ENCODE results near the gene LDB3.

Gene LDB3

DNA sequence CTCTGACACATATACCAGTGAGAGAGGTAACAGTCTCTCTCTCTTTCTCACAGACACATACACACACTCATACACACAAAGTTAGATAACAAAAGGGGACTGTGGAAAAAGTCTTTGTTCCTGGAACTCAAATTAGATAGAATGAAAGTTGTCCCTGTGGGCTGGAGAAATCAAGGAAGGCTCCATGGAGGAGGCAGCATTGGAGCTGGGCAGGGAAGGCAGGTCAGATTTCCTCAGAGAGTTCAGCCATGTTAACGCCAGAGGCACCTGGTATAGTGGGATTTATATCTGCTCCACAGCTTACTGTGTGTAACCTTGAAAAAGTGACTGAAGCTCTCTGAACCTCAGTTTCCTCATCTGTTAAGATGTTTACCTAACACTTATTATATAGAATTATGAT, 38.7 kb downstream of the LDB3 start:
- DNase-seq: no peak

DNA sequence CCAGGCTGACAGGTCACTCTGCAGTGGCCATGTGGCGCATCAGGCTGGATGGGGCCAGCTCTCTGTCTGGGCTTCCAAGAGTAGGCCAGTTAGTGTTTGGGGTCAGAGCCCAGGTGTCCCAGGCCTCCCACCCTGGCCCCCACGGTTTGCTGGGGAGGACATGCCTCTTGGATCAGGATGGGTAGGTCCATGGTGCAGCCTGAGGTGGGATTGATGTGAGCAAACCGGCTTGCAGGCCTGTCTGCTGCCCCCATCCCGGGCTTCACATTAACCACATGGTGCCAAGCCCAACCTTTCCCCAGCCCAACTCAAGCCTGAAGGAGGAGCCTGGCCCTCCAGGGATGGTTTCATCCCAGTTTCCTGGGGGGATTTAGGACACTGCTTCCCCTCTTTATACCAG, 39.2 kb downstream of the LDB3 start:
- no peak for DNase-seq

DNA sequence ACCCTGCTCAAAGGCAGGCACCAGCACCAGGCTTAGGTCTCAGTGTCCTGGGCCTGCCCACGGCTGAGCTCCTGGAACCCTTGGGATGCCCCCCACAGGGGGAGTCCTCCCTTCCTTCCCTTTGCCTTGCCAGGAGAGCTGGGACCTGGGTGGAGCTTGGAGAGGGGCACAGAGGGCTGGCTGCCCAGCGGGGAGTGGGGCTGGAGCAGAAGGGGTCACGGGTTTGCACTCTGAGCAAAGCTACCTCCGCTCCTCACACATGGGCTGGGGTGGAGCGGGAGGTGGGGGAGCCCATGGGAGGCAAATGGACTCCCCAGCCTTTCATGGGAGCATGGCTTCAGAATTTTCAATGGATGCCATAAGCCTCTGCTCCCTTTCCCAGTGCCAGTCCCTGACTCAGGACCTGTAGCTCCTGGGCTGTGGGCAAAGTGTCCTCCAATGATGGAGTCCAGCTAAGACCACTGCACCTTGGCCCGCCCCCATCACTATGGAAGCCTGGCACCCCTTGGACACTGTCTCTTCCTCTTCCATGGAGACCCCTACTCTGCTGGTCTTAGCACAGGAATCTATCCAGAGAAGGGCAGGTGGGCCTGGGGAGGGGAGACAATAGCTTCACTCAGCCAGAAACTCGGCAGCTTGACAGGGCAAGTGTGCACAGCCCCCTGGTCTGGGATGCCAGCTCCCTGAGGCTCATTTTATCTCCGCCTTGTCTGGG, 39.9 kb downstream of the LDB3 start:
- DNase-seq: no peak

DNA sequence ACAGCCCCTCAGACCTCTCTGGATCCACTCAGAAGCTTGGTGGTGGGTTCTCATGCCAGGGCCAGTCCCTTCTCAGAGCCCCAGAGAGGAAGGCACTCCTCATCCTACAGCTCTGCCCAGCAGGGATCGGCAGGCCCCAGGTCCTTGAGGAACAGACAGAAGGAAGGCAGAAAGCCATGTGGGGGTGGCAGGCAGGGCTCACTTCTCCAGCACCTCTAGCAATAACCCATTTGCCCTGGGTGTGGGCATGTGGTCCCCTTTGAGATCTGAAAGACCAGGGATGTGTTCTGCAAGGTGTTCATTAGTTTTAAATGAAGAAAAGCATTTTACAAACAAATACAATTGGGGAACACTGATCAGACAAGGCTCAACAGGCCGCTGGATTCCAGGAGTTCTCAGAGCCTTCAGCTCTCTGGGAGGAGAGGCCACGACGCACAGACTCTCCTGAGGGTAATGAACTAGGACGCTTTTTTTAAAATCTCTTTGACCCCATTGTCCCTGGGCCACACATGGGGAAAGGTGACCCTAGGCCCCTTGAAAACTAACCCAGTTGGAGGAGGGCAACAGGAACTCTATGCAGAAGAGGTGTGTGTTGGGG, 40.6 kb downstream of the LDB3 start:
- no peak for DNase-seq

DNA sequence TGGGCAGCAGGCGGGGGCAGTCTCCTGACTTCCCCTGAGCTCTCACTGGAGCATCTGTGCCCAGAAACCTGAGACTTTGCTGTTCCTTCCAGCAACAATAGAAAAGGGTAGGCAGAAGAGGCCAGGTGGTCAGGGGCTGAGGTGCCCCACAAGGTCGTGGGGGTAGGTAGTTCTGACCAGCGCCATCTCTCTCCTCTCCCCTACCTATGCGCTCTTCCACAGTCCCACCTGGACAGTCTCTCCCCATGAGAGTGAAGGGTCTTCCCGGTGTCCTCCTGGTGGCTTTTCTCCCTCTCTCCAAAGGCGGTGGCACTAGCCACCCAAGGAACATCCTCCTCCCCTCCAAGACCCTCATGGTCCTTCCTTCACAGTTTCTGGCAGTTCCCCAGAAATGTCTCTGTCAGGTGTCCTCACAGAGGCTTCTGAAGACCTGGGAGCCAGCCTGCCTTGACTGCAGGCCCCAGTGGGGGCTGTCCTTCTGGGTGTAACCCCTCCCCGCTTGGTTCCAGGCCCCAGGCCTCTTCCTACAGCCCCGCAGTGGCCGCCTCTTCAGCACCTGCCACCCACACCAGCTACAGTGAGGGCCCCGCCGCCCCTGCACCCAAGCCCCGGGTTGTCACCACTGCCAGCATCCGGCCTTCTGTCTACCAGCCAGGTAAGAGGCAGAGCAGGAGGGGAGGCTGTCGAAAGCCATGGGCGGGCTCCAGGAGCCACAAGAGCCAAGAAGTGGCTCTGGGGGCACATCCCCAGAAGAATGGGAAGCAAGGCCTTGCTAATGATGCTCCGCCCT, 41.3 kb downstream of the LDB3 start:
- no peak for DNase-seq

DNA sequence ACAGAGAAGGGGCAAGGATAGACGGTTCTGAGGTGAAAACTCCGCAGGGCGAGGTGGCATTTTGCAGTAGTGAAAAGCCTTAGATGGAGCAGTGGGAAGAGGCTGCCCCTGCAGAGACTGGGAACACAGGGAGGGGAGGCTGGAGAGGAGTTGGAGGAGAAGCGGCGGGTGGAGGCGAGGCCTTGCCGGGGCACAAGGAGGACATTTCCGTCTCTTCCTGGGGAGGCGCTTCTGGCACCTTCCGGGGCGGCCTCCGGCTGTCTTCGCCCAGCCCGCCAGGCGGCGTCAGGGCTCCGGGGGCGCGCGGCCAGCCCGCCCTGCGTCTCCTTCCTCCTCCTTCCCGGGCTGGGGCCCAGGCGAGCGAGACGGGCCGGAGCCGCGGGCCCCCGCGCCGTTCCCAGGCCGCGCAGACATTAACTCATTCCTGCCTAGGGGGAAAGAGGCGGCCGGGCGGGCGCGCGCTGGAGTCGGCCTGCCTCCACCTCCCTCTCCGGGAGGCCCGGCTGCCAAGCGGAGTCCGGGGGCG, 42.7 kb downstream of the LDB3 start:
- peak; percentile 30 for DNase-seq

DNA sequence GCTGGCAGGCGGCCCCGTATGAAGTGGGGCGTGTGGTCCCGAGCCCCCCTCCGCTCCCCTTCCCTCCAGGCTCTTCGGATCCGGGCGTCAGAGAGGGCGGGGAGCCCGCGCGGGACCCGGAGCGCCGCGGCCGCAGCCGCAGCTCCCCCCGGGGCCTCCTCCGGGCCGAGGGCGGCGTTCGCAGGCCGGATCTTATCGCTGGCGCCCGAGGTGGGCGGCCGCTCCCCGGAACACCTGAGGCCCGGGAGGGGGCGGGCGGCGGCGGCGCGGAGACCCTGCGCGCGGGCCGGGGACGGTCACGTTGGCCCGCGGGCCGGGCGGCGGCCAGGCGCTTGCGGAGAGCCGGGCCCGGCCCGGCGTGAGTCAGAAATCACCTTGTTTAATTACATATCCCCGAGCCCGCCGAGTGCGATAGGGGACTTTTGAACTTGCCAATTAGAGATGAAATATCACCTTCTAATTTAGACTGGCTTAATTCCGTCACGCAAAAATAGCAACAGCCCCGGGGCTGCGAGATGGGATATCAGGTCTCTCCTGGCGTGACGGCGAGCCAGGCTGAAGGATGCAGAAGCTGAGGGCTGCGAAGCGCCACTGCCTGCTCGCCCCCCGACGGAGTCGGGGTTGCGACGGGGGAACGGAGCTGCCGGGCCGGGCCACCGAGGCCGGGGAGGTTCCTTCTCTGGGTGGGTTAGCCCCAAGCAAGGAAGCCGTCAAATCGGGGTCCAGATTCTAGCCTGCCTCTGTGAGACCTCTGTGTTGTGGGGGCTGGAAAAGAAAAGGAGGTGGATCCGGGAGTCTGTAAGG, 43.4 kb downstream of the LDB3 start:
- DNase-seq: peak; percentile 12

DNA sequence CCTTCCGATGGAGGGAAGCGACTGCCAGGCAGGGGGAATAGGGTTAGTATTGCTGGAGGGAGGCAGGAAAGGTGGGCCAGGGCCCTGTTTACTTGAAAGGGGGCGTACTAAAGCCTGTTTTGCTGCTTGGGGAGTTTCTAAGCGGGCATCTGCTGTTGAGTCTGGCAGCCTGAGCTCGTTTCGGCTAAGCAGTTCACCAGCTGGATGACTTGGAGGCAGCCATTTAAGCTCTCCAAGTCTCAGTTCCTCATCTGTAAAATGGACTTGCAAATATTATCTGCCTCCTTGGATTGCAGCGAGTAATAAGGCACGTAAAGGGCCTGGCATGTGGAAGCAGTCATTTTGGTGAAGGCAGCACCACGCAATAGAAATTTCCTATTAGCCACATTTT, 44.0 kb downstream of the LDB3 start:
- no peak for DNase-seq

DNA sequence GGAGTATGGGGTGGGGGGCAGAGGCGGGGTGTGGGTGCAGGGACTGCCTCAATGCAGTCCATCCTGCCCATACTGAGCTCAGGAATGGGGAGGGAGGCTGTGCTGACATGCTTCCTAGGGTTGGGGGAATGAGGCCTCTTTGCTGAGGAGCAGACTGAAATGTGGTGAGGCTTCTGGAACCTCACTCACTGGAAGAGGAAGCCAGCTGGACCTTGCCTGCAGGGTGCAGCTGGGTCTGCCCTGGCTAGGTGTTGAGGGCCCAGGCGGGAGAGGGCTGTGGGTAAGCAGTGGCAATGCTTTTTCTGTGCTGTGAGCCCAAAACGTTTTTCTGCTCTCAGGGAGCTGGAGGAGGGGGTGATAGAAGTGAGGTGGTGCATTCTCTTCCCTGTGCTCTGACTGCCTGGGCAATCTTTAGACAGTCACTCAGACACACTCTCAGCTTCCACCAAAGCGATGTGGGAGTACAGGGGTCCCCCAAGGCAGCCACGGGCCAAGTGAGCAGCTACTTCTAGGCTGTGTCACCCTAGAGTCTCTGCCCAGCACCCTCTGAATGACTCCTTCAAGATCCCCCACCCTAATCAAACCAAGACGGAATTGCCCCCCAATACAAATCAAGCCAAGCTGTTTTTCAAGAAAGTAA, 47.0 kb downstream of the LDB3 start:
- no peak for DNase-seq

DNA sequence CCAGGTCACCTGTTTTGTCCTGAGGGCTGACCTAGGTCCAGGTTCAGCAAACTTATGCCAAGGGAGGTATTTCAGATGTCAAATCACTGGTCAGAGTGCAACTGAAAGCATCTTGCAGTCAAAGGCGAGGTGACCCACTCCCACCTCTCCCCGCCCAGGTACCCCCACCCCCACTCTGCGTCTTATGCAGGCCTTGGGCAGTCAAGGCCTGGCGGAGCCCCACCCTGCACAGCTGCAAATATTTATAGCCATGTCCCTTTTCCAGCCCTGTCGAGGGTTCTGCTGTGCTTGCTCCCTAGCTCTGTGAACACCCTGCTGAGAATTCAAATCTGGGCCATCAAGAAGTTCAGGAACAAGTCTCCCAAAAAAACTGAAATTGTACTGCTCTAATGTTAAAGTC, 47.5 kb downstream of the LDB3 start:
- DNase-seq: no peak

DNA sequence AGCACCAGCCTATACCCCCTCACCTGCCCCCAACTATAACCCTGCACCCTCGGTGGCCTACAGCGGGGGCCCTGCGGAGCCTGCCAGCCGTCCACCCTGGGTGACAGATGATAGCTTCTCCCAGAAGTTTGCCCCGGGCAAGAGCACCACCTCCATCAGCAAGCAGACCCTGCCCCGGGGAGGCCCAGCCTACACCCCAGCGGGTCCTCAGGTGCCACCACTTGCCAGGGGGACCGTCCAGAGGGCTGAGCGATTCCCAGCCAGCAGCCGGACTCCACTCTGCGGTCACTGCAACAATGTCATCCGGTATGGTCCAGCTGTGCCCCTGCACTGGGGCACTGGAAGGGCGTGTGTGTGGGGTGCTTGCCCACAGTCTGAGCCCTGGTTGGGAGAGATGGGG, 48.2 kb downstream of the LDB3 start:
- DNase-seq: no peak

DNA sequence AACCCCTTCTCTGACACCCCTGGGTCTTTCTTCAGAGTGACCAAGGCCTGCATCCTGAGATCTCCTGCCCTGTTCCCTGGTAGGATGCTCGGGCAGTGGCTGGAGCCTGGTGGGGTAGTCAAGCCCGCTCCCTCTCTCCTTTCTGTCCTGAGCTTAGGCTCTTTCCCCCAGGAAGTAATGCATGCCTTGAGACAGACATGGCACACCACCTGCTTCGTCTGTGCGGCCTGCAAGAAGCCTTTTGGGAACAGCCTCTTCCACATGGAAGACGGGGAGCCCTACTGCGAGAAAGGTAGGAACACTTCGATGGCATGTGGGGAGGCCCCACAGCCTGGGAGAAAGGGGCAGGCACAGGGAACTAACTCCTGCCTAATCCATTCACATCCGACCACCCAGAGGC, 50.2 kb downstream of the LDB3 start:
- DNase-seq: no peak

DNA sequence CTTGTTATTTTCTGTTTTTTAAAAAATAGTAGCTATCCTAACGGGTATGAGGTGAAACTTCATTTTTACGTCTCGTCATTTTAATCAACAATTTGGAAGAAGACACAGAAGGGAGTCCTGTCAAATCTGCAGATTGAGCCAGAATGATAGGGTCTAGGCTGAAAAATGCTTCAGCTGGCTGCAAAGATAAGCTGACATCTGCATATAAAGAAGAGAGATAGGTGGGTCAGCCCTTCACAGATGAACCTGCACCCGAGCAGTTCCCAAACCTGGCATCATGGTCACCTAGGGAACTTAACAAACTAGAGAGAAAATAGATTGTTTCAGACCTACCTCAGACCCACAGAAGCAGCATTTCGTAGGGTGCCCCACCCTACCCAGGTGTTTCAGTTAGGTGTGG, 52.9 kb downstream of the LDB3 start:
- no peak for DNase-seq

DNA sequence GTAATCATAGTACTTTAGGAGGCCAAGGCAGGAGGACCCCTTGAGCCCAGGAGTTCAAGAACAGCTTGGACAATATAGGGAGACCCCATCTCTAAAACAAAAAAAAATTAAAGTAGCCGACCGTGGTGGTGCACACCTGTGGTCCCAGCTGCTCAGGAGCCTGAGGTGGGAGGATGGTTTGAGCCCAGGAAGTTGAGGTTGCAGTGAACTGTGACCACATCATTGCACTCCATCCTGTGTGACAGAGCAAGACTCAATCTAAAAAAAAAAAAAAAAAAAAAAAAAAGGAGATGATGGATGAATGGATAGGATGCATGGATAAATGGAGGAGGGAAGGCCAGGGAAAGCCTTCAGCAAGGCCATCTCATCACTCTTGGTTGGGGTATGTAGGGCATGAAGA, 54.7 kb downstream of the LDB3 start:
- DNase-seq: no peak

DNA sequence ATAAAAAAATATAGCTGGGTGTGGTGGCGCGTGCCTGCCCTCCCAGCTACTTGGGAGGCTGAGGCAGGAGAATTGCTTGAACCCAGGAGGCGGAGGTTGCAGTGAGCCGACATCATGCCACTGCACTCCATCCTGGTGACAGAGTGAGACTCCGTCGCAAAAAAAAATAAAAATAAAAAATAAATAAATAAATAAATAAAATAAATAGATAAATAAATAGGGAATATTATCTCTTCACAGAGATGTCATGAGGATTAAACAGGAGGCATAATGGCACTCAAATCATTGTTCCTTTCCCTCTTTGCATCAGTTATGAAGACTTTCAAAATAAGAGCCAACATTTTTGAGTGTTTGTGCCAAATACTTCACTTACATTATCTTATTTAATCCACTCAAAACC, 56.1 kb downstream of the LDB3 start:
- DNase-seq: no peak

DNA sequence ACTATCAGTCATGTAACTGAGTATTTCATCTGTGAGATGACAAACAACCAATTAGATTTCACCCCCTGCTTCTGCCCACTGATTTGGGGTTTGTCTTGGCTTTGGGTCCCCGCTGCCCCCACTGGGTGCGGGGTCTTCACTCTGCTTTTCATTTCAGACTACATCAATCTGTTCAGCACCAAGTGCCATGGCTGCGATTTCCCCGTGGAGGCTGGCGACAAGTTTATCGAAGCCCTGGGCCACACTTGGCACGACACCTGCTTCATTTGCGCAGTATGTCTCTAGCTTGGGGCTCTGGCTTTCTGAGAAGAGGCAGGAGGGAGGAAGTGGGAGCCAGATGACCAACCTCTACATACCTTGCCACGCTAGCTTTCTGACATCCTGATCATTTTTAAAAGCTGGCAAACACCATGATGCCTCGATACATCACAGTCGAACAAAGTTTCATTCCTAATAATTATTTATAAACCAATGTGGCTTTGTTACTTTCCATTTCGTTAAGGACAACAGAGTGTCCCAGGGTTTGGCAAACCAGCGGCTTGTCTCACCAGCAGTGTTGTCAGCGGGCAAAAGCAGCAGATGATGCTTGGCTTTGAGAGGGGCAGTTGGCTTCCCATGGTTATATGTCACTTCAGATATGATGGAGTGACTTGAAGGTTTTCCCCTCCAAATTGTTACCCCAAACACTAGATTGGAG, 57.8 kb downstream of the LDB3 start:
- no peak for DNase-seq

DNA sequence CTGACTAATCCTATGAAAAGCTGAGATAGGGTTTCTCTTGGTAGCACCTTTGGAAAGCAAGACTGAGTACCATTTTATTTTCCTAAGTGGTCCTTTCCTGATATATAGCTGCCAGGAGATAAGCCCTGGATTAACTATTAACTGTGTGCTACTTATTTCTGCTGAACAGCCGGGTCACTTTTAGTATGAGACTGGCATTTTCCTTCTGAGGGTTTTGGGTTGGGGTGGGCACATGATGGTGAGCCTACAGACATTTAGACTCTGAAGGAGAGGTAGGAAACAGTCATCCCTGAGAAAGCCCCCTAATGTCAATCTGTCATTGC, 58.3 kb downstream of the LDB3 start:
- no peak for DNase-seq

DNA sequence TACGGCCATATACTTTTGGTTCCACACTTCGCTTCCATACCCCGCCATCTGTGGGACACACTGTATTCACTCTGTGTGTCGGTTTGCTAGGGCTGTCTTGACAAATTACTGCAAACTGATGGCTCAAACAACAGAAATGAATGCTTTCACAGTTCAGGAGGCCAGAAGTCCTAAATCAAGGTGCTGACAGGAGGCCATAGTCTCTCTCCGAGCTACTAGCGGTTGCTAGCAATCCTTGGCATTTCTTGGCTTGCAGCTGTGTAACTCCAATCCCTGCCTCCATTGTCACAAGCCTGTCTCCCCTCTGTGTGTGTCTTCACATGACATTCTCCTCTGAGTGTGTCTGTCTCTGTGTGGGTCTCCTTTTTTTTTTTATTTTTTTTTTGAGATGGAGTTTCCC, 59.2 kb downstream of the LDB3 start:
- DNase-seq: no peak

DNA sequence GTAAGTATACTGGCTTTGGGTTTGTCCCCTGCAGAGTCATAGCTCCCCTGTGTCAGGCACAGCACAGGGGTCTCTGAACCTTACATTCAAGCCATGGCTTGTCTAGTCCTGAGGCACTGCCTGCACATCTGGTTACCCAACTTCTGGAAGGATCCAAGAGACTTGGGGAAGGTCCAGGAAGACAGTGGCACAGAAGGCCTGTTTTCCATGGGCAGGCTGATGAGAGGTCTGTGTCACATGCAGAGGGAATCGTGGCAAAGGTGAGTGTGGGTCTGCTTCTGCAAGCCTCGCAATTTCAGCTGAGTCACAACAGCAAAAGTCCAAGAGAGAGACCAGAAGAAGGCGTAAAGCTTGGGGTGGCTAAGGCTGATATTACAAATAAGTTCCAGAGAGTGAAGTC, 59.7 kb downstream of the LDB3 start:
- no peak for DNase-seq

DNA sequence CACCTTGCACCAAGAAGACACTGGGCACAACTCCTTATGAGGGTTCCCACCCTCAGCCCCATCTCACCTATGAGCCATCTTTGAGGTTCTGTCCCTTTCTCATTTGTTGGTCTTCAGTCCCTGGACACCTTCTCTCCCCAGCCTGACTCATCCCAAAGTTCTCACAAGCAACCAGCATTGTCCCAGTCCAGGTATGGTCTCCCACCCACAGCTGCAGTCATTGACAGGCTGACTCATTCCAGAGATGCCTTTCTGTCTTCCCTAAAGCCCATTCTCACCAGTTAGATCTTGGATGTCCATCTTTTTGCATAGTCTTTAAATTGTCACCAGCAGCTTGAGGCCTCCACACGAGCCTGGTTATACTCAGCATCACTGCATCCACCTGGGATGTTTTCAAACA, 61.4 kb downstream of the LDB3 start:
- no peak for DNase-seq

DNA sequence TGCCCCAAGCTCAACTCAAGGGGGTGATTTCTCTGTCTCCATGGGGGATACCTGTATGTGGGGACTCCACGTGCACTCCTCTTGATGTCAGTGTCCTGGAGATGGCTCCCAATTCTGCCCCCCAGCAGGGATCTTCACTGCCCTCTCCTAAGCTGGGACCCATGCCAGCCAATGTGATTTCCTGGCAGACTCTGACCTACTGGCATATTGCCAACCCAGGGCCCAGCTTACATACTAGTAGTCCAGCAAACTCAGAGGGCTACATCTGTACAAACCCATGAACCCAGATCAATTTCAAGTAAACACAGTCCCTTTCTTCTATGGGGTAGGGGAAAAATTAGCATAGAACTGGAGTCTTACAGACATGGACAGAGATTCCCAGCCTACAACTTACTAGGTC, 61.9 kb downstream of the LDB3 start:
- DNase-seq: no peak

DNA sequence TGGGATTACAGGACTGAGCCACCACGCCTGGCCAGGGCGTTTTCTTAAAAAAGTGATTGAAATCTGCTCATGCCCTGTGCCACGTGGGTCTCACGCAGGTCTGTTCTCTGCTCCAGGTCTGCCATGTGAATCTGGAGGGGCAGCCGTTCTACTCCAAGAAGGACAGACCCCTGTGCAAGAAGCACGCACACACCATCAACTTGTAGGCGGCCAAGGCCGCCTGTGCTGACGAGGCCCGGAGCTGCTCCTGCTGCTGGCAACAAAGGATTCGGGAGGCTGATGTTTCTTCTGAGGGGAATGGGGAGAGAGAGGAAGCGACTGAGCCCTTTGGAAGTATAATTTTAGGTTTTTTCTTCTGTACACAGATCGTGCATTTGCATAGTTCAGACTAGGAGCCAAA, 64.5 kb downstream of the LDB3 start:
- DNase-seq: no peak
